ENCODE results near the gene FOXD4. TPM values are rescaled to one million over a fixed set of nuclear protein-coding genes. Genes with fewer than 3 reads are reported as not detected.

The FOXD4 gene
- 0.62 TPM in 1 of 2 replicates, not detected in the other for total RNA-seq

GRCh38 chr9:117995-118467 is at the start of gene FOXD4:
Gene FOXD4 (minus strand): TSS chr9:118417. CDS start chr9:118119, 298 bp downstream.

Other genes with a start within 250 kb of the FOXD4 start
- gene WASHC1, start 89.0 kb downstream of the FOXD4 start, total RNA-seq: 7.1 and 8.7 TPM in 2 replicates
- 19.2 and 27.3 TPM in 2 replicates for gene ZNG1A, start 60.6 kb upstream of the FOXD4 start, total RNA-seq
- gene DOCK8, start 96.4 kb upstream of the FOXD4 start, total RNA-seq: 0.75 and 0.89 TPM in 2 replicates